ENCODE measurements around the gene CIB4. TPM values are rescaled to one million over a fixed set of nuclear protein-coding genes. Genes with fewer than 3 reads are reported as not detected.

Gene CIB4
- total RNA-seq, 1 experiment from 2014 or later: not detected

- H3K27me3 ChIP-seq (ENCODE audit: insufficient read depth, low read depth): peaks cover 41% of the 10 kb centered on the region
- no peak overlapping the region for H3K4me2 ChIP-seq
- no TSS peak for BruUV-seq (replicated peaks)
- intact Hi-C loops (cut with micrococcal nuclease; ENCODE audit: unreplicated experiment): loop anchor here (5.0 to 10.0 kb wide), 2 partner anchors 57 to 335 kb away; partner anchors contain the start of genes HADHA and HADHB
- no peaks in the 10 kb centered on the region for H3K9me3 ChIP-seq (ENCODE audit: insufficient read depth, low read depth)
- TF ChIP-seq EZH2 (IDR thresholded peaks at IDR 0.05; ENCODE audit: low read depth): no peak
- no peak for TF ChIP-seq CTCF (conservative IDR thresholded peaks at IDR 0.05)
- H3K4me1 ChIP-seq (replicated peaks; ENCODE audit: insufficient read depth): peaks cover 15% of the 10 kb centered on the region
- no peaks in the 10 kb centered on the region for H3K9me2 ChIP-seq (ENCODE audit: insufficient read depth)
- no peak for DNase-seq
- no peak overlapping the region for H3K4me3 ChIP-seq
- ChIA-PET CTCF (no interaction called here), POLR2A (ENCODE audit: unreplicated experiment) (no interaction called here)
- H4K20me1 ChIP-seq (ENCODE audit: insufficient read depth): no peaks in the 10 kb centered on the region
- no peak overlapping the region for H2AFZ ChIP-seq
- no peaks in the 10 kb centered on the region for H3K36me3 ChIP-seq (ENCODE audit: low read depth)
- no peak overlapping the region for H3K27ac ChIP-seq
- no peaks in the 10 kb centered on the region for H3K79me2 ChIP-seq (ENCODE audit: low read depth)
- no peaks in the 10 kb centered on the region for H3F3A ChIP-seq (ENCODE audit: insufficient read depth, low read depth)
Measured at GRCh38 chr2:26579723-26580040, 61.5 kb downstream of the CIB4 start.

- ChIA-PET CTCF (no interaction called here), POLR2A (ENCODE audit: unreplicated experiment) (no interaction called here)
- H4K20me1 ChIP-seq (ENCODE audit: insufficient read depth): no peaks in the 10 kb centered on the region
- H3K4me3 ChIP-seq: no peak overlapping the region
- intact Hi-C loops (cut with micrococcal nuclease; ENCODE audit: unreplicated experiment): loop anchor here (5.0 to 10.0 kb wide), 2 partner anchors 57 to 334 kb away; partner anchors contain the start of genes HADHA and HADHB
- H3K4me2 ChIP-seq: no peak overlapping the region
- peaks cover 15% of the 10 kb centered on the region for H3K4me1 ChIP-seq (replicated peaks; ENCODE audit: insufficient read depth)
- H3K36me3 ChIP-seq (ENCODE audit: low read depth): no peaks in the 10 kb centered on the region
- no TSS peak for BruUV-seq (replicated peaks)
- H3K9me3 ChIP-seq (ENCODE audit: insufficient read depth, low read depth): no peaks in the 10 kb centered on the region
- peaks cover 36% of the 10 kb centered on the region for H3K27me3 ChIP-seq (ENCODE audit: insufficient read depth, low read depth)
- H3K27ac ChIP-seq: no peak overlapping the region
- no peaks in the 10 kb centered on the region for H3K79me2 ChIP-seq (ENCODE audit: low read depth)
- TF ChIP-seq CTCF (conservative IDR thresholded peaks at IDR 0.05): no peak
- TF ChIP-seq EZH2 (IDR thresholded peaks at IDR 0.05; ENCODE audit: low read depth): no peak
- H2AFZ ChIP-seq: no peak overlapping the region
- no peaks in the 10 kb centered on the region for H3K9me2 ChIP-seq (ENCODE audit: insufficient read depth)
- DNase-seq: no peak
- no peaks in the 10 kb centered on the region for H3F3A ChIP-seq (ENCODE audit: insufficient read depth, low read depth)
Measured at GRCh38 chr2:26579025-26579722, 62.0 kb downstream of the CIB4 start.

- no TSS peak for BruUV-seq (replicated peaks)
- peaks cover 15% of the 10 kb centered on the region for H3K4me1 ChIP-seq (replicated peaks; ENCODE audit: insufficient read depth)
- no peak overlapping the region for H2AFZ ChIP-seq
- ChIA-PET CTCF (interaction anchor here (1.0 kb wide), 1 partner anchor 18 kb away, joined by 8 read pairs; no protein-coding TSS in a partner anchor), POLR2A (ENCODE audit: unreplicated experiment) (no interaction called here)
- peaks cover 30% of the 10 kb centered on the region for H3K27me3 ChIP-seq (ENCODE audit: insufficient read depth, low read depth)
- H3K36me3 ChIP-seq (ENCODE audit: low read depth): no peaks in the 10 kb centered on the region
- no peaks in the 10 kb centered on the region for H3K79me2 ChIP-seq (ENCODE audit: low read depth)
- H3K9me3 ChIP-seq (ENCODE audit: insufficient read depth, low read depth): no peaks in the 10 kb centered on the region
- intact Hi-C loops (cut with micrococcal nuclease; ENCODE audit: unreplicated experiment): loop anchor here (1.0 to 10.0 kb wide), 3 partner anchors 56 to 627 kb away; partner anchors contain the start of genes HADHA and HADHB
- H3K9me2 ChIP-seq (ENCODE audit: insufficient read depth): no peaks in the 10 kb centered on the region
- no peak overlapping the region for H3K4me2 ChIP-seq
- TF ChIP-seq EZH2 (IDR thresholded peaks at IDR 0.05; ENCODE audit: low read depth) (no peak), CTCF (conservative IDR thresholded peaks at IDR 0.05) (no peak)
- H3K27ac ChIP-seq: no peak overlapping the region
- H3F3A ChIP-seq (ENCODE audit: insufficient read depth, low read depth): no peaks in the 10 kb centered on the region
- DNase-seq: no peak
- no peak overlapping the region for H3K4me3 ChIP-seq
- no peaks in the 10 kb centered on the region for H4K20me1 ChIP-seq (ENCODE audit: insufficient read depth)
Measured at GRCh38 chr2:26578581-26578980, 62.6 kb downstream of the CIB4 start.

Measured in PC-9 (cell line).